GM12878 (cell line): ENCODE results near the gene NUBP1. TPM values are rescaled to one million over a fixed set of nuclear protein-coding genes. Genes with fewer than 3 reads are reported as not detected.
A peak's percentile ranks its signal among the peaks of the same experiment; 100 is the strongest.

ENCODE experiments used
- ESRRA ChIP-seq: IDR thresholded peaks from 2 replicates; pipeline ENCODE4 v1.6.1; 2012; ENCODE audit warnings: mild to moderate bottlenecking, low read length, improper control_type of control experiment
- GABPA ChIP-seq: IDR thresholded peaks from 2 replicates; pipeline ENCODE4 v1.6.1; 2014; ENCODE audit warnings: antibody characterized with exemption, low read depth, mild to moderate bottlenecking, inconsistent platforms
- GATAD2B ChIP-seq: fragments of 450-650 bp; conservative IDR thresholded peaks from 2 replicates; pipeline ENCODE4 v1.6.1; 2017; ENCODE audit warnings: low read depth, mild to moderate bottlenecking, moderate library complexity
- IRF4 ChIP-seq: IDR thresholded peaks from 2 replicates; pipeline ENCODE4 v1.6.1; 2011; ENCODE audit warnings: low read depth, low read length
- IRF5 ChIP-seq: fragments of 450-650 bp; IDR thresholded peaks from 2 replicates; pipeline ENCODE4 v1.6.1; 2017; ENCODE audit warnings: borderline replicate concordance
- JUND ChIP-seq: IDR thresholded peaks from 2 replicates; pipeline ENCODE4 v1.6.1; 2012; ENCODE audit warnings: low read depth, mild to moderate bottlenecking, low read length, improper control_type of control experiment, moderate library complexity
- LARP7 ChIP-seq: fragments of 450-650 bp; IDR thresholded peaks from 2 replicates; pipeline ENCODE4 v1.6.1; 2017; ENCODE audit warnings: mild to moderate bottlenecking
- MXI1 ChIP-seq: fragments of 150-350 bp; IDR thresholded peaks from 2 replicates; pipeline ENCODE4 v1.6.1; 2011; ENCODE audit warnings: low read depth, mild to moderate bottlenecking, inconsistent platforms, low read length, improper control_type of control experiment
- PML ChIP-seq: IDR thresholded peaks from 2 replicates; pipeline ENCODE4 v1.6.1; 2012; ENCODE audit warnings: low read length, inconsistent platforms
- POLR2AphosphoS5 ChIP-seq: IDR thresholded peaks from 2 replicates; pipeline ENCODE4 v1.6.1; 2011; ENCODE audit warnings: mild to moderate bottlenecking, low read length, inconsistent platforms
- POU2F2 ChIP-seq: IDR thresholded peaks from 3 replicates; pipeline ENCODE4 v1.6.1; 2011; ENCODE audit warnings: low read depth, mild to moderate bottlenecking, low read length, borderline replicate concordance
- RAD51 ChIP-seq: fragments of 450-650 bp; IDR thresholded peaks from 2 replicates; pipeline ENCODE4 v1.6.1; 2016; ENCODE audit warnings: moderate library complexity, mild to moderate bottlenecking, inconsistent platforms
- RB1 ChIP-seq: fragments of 450-650 bp; formaldehyde crosslinking; IDR thresholded peaks from 2 replicates; pipeline ENCODE4 v1.6.1; 2017; ENCODE audit warnings: mild to moderate bottlenecking, borderline replicate concordance
- SMAD1 ChIP-seq: fragments of 450-650 bp; IDR thresholded peaks from 2 replicates; pipeline ENCODE4 v1.6.1; 2018; ENCODE audit warnings: mild to moderate bottlenecking, low read depth; ENCODE audit not compliant: partially characterized antibody
- STAT1 ChIP-seq: fragments of 450-650 bp; conservative IDR thresholded peaks from 2 replicates; pipeline ENCODE4 v1.6.1; 2014; ENCODE audit warnings: antibody characterized with exemption, mild to moderate bottlenecking
- TBL1XR1 ChIP-seq: IDR thresholded peaks from 2 replicates; pipeline ENCODE4 v1.6.1; 2012; ENCODE audit warnings: low read depth, low read length, improper control_type of control experiment
- TCF12 ChIP-seq: IDR thresholded peaks from 2 replicates; pipeline ENCODE4 v1.6.1; 2011; ENCODE audit warnings: low read depth, mild to moderate bottlenecking, low read length
- TCF3 ChIP-seq: IDR thresholded peaks from 2 replicates; pipeline ENCODE4 v1.6.1; 2012; ENCODE audit warnings: low read depth, mild to moderate bottlenecking, low read length, borderline replicate concordance; ENCODE audit not compliant: insufficient read depth
- ZNF24 ChIP-seq: fragments of 450-650 bp; IDR thresholded peaks from 2 replicates; pipeline ENCODE4 v1.6.1; 2017; ENCODE audit warnings: antibody characterized with exemption, mild to moderate bottlenecking
- polyA plus RNA-seq, 11 experiments: library from polyadenylated mRNA; depleted of rRNA in 4 of 11; unstranded in 6 of 11; stranded (reverse) in 5 of 11; fragments of >200 nt; fragmentation: Nextera tagmentation in 4 of 11; fragmentation: Illumina TruSeq in 1 of 11; extraction: Ambion mirVana in 4 of 11; extraction: Trizol in 1 of 11; gene quantifications; 1 replicate in 1 of 11; 2 replicates in 10 of 11; pipeline versions ENCODE4 v1.2.1 to v1.2.3, GENCODE V29; 2011 to 2016; ENCODE audit warnings: inconsistent platforms in 2 of 11, missing spikeins in 2 of 11, low read depth in 1 of 11
- total RNA-seq, 4 experiments: library from RNA; depleted of rRNA in 3 of 4; stranded (reverse); fragments of >200 nt in 3 of 4; fragmentation: Illumina TruSeq in 1 of 4; extraction: Trizol in 1 of 4; gene quantifications; 2 replicates each; pipeline versions ENCODE4 v1.2.1 to v1.2.3, GENCODE V29; 2013 to 2021
- TF ChIP-seq, protein P1 (sequence below): fragments of 450-650 bp; formaldehyde crosslinking; IDR thresholded peaks from 2 replicates; pipeline ENCODE4 v1.4.0; 2022; ENCODE audit warnings: mild to moderate bottlenecking, moderate library complexity
- TF ChIP-seq, protein P2 (sequence below): IDR thresholded peaks from 2 replicates; pipeline ENCODE4 v1.6.1; 2012; ENCODE audit warnings: low read depth, low read length, improper control_type of control experiment
- TF ChIP-seq, protein P3 (sequence below): fragments of 450-650 bp; IDR thresholded peaks from 2 replicates; pipeline ENCODE4 v1.6.1; 2017; ENCODE audit warnings: low read depth, mild to moderate bottlenecking, moderate library complexity

Gene NUBP1
- total and polyA plus RNA-seq, 10 of the 15 experiments (the other 5 are each of a cell fraction or from before 2014, with no cell fraction given) = 31.0 to 74.9 (median 58.3) TPM

- TF ChIP-seq, protein P1, sequence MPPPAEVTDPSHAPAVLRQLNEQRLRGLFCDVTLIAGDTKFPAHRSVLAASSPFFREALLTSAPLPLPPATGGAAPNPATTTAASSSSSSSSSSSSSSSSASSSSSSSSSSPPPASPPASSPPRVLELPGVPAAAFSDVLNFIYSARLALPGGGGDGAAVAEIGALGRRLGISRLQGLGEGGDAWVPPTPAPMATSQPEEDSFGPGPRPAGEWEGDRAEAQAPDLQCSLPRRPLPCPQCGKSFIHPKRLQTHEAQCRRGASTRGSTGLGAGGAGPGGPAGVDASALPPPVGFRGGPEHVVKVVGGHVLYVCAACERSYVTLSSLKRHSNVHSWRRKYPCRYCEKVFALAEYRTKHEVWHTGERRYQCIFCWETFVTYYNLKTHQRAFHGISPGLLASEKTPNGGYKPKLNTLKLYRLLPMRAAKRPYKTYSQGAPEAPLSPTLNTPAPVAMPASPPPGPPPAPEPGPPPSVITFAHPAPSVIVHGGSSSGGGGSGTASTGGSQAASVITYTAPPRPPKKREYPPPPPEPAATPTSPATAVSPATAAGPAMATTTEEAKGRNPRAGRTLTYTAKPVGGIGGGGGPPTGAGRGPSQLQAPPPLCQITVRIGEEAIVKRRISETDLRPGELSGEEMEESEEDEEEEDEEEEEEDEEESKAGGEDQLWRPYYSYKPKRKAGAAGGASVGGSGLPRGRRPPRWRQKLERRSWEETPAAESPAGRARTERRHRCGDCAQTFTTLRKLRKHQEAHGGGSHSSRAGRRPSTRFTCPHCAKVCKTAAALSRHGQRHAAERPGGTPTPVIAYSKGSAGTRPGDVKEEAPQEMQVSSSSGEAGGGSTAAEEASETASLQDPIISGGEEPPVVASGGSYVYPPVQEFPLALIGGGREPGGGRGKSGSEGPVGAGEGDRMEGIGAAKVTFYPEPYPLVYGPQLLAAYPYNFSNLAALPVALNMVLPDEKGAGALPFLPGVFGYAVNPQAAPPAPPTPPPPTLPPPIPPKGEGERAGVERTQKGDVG (CRISPR knock-in tag) = no peak
- TF ChIP-seq TCF12 (peak; percentile 77), SMAD1 (no peak), PML (no peak), GATAD2B (peak; percentile 60; the same call in 1 of the 2 replicates), ESRRA (no peak), RAD51 (0 out of 2 replicates have a peak, but pooled peaks have one; percentile 8), ZNF24 (peak; percentile 52; the same call in 1 of the 2 replicates), MXI1 (peak; percentile 30; the same call in 1 of the 2 replicates), TCF3 (no peak), STAT1 (no peak), IRF4 (peak; percentile 31; the same call in 1 of the 2 replicates), RB1 (no peak), TBL1XR1 (peak; percentile 34; the same call in 1 of the 2 replicates), IRF5 (no peak), LARP7 (no peak), GABPA (no peak), POU2F2 (peak; percentile 25; the same call in 1 of the 3 replicates), JUND (no peak), POLR2AphosphoS5 (no peak)
- TF ChIP-seq, protein P2, sequence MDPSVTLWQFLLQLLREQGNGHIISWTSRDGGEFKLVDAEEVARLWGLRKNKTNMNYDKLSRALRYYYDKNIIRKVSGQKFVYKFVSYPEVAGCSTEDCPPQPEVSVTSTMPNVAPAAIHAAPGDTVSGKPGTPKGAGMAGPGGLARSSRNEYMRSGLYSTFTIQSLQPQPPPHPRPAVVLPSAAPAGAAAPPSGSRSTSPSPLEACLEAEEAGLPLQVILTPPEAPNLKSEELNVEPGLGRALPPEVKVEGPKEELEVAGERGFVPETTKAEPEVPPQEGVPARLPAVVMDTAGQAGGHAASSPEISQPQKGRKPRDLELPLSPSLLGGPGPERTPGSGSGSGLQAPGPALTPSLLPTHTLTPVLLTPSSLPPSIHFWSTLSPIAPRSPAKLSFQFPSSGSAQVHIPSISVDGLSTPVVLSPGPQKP = no peak
- TF ChIP-seq, protein P3, sequence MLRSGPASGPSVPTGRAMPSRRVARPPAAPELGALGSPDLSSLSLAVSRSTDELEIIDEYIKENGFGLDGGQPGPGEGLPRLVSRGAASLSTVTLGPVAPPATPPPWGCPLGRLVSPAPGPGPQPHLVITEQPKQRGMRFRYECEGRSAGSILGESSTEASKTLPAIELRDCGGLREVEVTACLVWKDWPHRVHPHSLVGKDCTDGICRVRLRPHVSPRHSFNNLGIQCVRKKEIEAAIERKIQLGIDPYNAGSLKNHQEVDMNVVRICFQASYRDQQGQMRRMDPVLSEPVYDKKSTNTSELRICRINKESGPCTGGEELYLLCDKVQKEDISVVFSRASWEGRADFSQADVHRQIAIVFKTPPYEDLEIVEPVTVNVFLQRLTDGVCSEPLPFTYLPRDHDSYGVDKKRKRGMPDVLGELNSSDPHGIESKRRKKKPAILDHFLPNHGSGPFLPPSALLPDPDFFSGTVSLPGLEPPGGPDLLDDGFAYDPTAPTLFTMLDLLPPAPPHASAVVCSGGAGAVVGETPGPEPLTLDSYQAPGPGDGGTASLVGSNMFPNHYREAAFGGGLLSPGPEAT = peak; percentile 93
Measured at GRCh38 chr16:10780628-10781027, 37.0 kb downstream of the NUBP1 start (continued).
